Measurements from ENCODE around the gene APBA1. TPM values are rescaled to one million over a fixed set of nuclear protein-coding genes. Genes with fewer than 3 reads are reported as not detected.

APBA1 gene
- total and polyA plus RNA-seq, 2 donors (not counting 1 experiment from before 2014, with no cell fraction given): 0.01 to 0.05 TPM

DNA sequence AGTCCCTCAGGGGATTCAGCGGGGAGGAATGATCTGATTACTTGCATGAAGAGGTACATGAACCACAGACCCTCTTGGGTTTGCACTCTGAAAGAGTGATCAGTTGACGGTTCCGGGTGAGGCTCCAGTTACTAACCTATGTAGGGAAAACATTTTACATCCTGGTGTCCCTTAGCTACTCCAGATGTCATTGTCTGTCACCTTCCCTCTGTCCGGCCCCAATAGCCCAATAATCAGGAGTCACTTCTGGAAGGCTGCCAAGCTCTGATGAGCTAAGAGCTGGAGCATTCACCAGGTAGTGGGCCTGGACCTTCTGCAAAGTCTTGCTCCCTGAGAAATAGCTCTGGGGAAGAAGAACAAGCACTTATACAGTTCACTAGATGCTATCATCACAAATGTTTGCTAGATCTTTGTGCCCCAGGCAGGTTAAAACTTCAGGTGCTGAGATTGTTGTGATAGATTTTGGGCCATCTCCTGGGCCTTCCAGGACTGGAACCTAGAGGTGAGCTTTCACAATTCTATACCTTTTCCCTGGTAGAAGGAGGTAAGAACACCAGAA, 282.7 kb downstream of the APBA1 start:
- no peak for DNase-seq
- H3K79me2 ChIP-seq (ENCODE audit: control insufficient read depth, insufficient read depth, low read length): no peaks in the 10 kb centered on the region
- Mint-ChIP-seq H3K27ac (no peak overlapping the region), H3K27me3 (peaks cover 17% of the 10 kb centered on the region), H3K4me1 (no peaks in the 10 kb centered on the region), H3K9me3 (ENCODE audit: insufficient read depth) (no peaks in the 10 kb centered on the region), H3K4me3 (no peak overlapping the region)
- intact Hi-C loops (cut with micrococcal nuclease): no loop called here
- no peaks in the 10 kb centered on the region for H4K20me1 ChIP-seq (ENCODE audit: control insufficient read depth, insufficient read depth, low read length, poor library complexity, severe bottlenecking)
- H3K36me3 ChIP-seq (replicated peaks in 1 of 2; ENCODE audit: control extremely low read depth in 1 of 2, control insufficient read depth in 1 of 2, extremely low read depth in 1 of 2, insufficient read depth in 2 of 2, low read length in 1 of 2): no peaks in the 10 kb centered on the region
- WGBS (ENCODE audit: insufficient coverage): 100% methylated on average over 2 of the region's 4 CpGs
- no peak for ATAC-seq (ENCODE audit: low read depth)
- POLR2A ChIA-PET: no interaction called here
- CTCF ChIA-PET: no interaction called here
- H3K9ac ChIP-seq (ENCODE audit: low read length): no peak overlapping the region
- no peak for TF ChIP-seq EZH2 (IDR thresholded peaks at IDR 0.05; ENCODE audit: borderline replicate concordance, insufficient read depth, low read depth, low read length, poor library complexity, severe bottlenecking)
- TF ChIP-seq, protein P1, sequence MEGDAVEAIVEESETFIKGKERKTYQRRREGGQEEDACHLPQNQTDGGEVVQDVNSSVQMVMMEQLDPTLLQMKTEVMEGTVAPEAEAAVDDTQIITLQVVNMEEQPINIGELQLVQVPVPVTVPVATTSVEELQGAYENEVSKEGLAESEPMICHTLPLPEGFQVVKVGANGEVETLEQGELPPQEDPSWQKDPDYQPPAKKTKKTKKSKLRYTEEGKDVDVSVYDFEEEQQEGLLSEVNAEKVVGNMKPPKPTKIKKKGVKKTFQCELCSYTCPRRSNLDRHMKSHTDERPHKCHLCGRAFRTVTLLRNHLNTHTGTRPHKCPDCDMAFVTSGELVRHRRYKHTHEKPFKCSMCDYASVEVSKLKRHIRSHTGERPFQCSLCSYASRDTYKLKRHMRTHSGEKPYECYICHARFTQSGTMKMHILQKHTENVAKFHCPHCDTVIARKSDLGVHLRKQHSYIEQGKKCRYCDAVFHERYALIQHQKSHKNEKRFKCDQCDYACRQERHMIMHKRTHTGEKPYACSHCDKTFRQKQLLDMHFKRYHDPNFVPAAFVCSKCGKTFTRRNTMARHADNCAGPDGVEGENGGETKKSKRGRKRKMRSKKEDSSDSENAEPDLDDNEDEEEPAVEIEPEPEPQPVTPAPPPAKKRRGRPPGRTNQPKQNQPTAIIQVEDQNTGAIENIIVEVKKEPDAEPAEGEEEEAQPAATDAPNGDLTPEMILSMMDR (IDR thresholded peaks at IDR 0.05): no peak
- no peak overlapping the region for H3K4me2 ChIP-seq (replicated peaks; ENCODE audit: low read depth, low read length, poor library complexity, severe bottlenecking)
- no peak overlapping the region for H3K27ac ChIP-seq (ENCODE audit: low read length in 2 of 2)
- H3K27me3 ChIP-seq (replicated peaks in 1 of 4; ENCODE audit: control extremely low read depth in 1 of 4, control insufficient read depth in 3 of 4, insufficient read depth in 4 of 4, low read length in 3 of 4): no peaks in the 10 kb centered on the region
- no peaks in the 10 kb centered on the region for H3K4me1 ChIP-seq (ENCODE audit: control insufficient read depth in 2 of 2, insufficient read depth in 2 of 2, low read length in 2 of 2)
- no peak overlapping the region for H2AFZ ChIP-seq (ENCODE audit: insufficient read depth, low read depth, low read length, poor library complexity, severe bottlenecking)
- H3K4me3 ChIP-seq (ENCODE audit: control extremely low read depth in 1 of 5, extremely low read depth in 1 of 5, insufficient read depth in 1 of 5, low read depth in 2 of 5, low read length in 4 of 5): no peak overlapping the region
- H3K9me3 ChIP-seq (ENCODE audit: control extremely low read depth in 1 of 3, control insufficient read depth in 2 of 3, insufficient read depth in 1 of 3, low read length in 2 of 3): peaks cover 0 to 2% (median 0%) of the 10 kb centered on the region in 3 donors

DNA sequence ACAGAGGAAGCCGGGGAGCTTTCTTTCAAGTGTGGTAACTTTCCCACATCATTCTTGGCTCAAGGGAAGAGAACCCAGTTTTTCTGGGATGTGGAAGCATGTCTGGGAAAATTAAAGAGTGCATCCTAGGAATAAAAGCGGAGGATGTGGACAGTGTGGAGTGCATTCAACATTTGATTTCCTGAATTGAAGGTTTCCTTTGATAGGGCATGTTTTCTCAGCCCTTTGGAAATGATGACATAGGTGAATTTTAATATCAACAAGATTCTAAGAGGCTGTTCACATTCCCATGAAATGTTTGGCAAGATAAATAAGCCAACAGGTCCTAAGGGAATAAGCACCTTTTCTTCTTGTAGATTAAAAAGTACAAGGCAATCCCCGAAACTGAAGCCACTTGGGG, 283.6 kb downstream of the APBA1 start:
- ATAC-seq (ENCODE audit: low read depth) (no peak), DNase-seq (no peak)
- no peak overlapping the region for H3K27ac ChIP-seq (ENCODE audit: low read length in 2 of 2)
- no peak overlapping the region for H2AFZ ChIP-seq (ENCODE audit: insufficient read depth, low read depth, low read length, poor library complexity, severe bottlenecking)
- H3K9ac ChIP-seq (ENCODE audit: low read length): no peak overlapping the region
- Mint-ChIP-seq H3K4me1 (no peaks in the 10 kb centered on the region), H3K27ac (no peak overlapping the region), H3K9me3 (ENCODE audit: insufficient read depth) (no peaks in the 10 kb centered on the region), H3K27me3 (peaks cover 17% of the 10 kb centered on the region), H3K4me3 (no peak overlapping the region)
- peaks cover 0 to 2% (median 0%) of the 10 kb centered on the region in 3 donors for H3K9me3 ChIP-seq (ENCODE audit: control extremely low read depth in 1 of 3, control insufficient read depth in 2 of 3, insufficient read depth in 1 of 3, low read length in 2 of 3)
- WGBS (ENCODE audit: insufficient coverage): 80% methylated on average over 1 of the region's 3 CpGs
- H3K4me2 ChIP-seq (replicated peaks; ENCODE audit: low read depth, low read length, poor library complexity, severe bottlenecking): no peak overlapping the region
- TF ChIP-seq EZH2 (IDR thresholded peaks at IDR 0.05; ENCODE audit: borderline replicate concordance, insufficient read depth, low read depth, low read length, poor library complexity, severe bottlenecking): no peak
- TF ChIP-seq, protein P1 (IDR thresholded peaks at IDR 0.05): no peak
- no peaks in the 10 kb centered on the region for H3K27me3 ChIP-seq (replicated peaks in 1 of 4; ENCODE audit: control extremely low read depth in 1 of 4, control insufficient read depth in 3 of 4, insufficient read depth in 4 of 4, low read length in 3 of 4)
- intact Hi-C loops (cut with micrococcal nuclease): no loop called here
- no peaks in the 10 kb centered on the region for H4K20me1 ChIP-seq (ENCODE audit: control insufficient read depth, insufficient read depth, low read length, poor library complexity, severe bottlenecking)
- no peaks in the 10 kb centered on the region for H3K36me3 ChIP-seq (replicated peaks in 1 of 2; ENCODE audit: control extremely low read depth in 1 of 2, control insufficient read depth in 1 of 2, extremely low read depth in 1 of 2, insufficient read depth in 2 of 2, low read length in 1 of 2)
- CTCF ChIA-PET: no interaction called here
- H3K4me3 ChIP-seq (ENCODE audit: control extremely low read depth in 1 of 5, extremely low read depth in 1 of 5, insufficient read depth in 1 of 5, low read depth in 2 of 5, low read length in 4 of 5): no peak overlapping the region
- no peaks in the 10 kb centered on the region for H3K79me2 ChIP-seq (ENCODE audit: control insufficient read depth, insufficient read depth, low read length)
- POLR2A ChIA-PET: no interaction called here
- H3K4me1 ChIP-seq (ENCODE audit: control insufficient read depth in 2 of 2, insufficient read depth in 2 of 2, low read length in 2 of 2): no peaks in the 10 kb centered on the region

Data from B cell (primary cell).